ENCODE data around the gene BICDL2. TPM values are rescaled to one million over a fixed set of nuclear protein-coding genes. Genes with fewer than 3 reads are reported as not detected.

The BICDL2 gene
- total and polyA plus RNA-seq, 2 of the 8 experiments (the other 6 are each of a cell fraction or from before 2014, with no cell fraction given) = 7.3 to 15.9 TPM

- TF ChIP-seq SIN3A (conservative IDR thresholded peaks at IDR 0.05 in 1 of 2, IDR thresholded peaks at IDR 0.05 in 1 of 2; ENCODE audit: low read depth in 1 of 2, low read length in 2 of 2) (peak in 1 of 2 experiments; percentile 72; a peak in 1 of 4 replicates), KDM5A (IDR thresholded peaks at IDR 0.05; ENCODE audit: low read length) (no peak), GTF2F1 (IDR thresholded peaks at IDR 0.05; ENCODE audit: borderline replicate concordance, low read depth, low read length) (no peak), RFX5 (IDR thresholded peaks at IDR 0.05; ENCODE audit: borderline replicate concordance, low read depth, low read length) (no peak), CREB1 (IDR thresholded peaks at IDR 0.05) (no peak), JUN (IDR thresholded peaks at IDR 0.05; ENCODE audit: low read depth, low read length) (no peak), NANOG (IDR thresholded peaks at IDR 0.05; ENCODE audit: insufficient read depth, low read depth, low read length, poor library complexity, severe bottlenecking) (peak; percentile 21), MAX (IDR thresholded peaks at IDR 0.05) (no peak; the same call in 1 of the 2 replicates), SIRT6 (IDR thresholded peaks at IDR 0.05; ENCODE audit: low read length) (no peak), RAD21 (IDR thresholded peaks at IDR 0.05 in 1 of 2, conservative IDR thresholded peaks at IDR 0.05 in 1 of 2; ENCODE audit: low read depth in 2 of 2, low read length in 2 of 2) (no peak), SUZ12 (IDR thresholded peaks at IDR 0.05; ENCODE audit: low read length) (no peak), RNF2 (IDR thresholded peaks at IDR 0.05; ENCODE audit: borderline replicate concordance, low read depth, low read length, missing control alignments, poor library complexity, severe bottlenecking) (no peak), BACH1 (IDR thresholded peaks at IDR 0.05; ENCODE audit: low read length) (no peak), KDM1A (IDR thresholded peaks at IDR 0.05; ENCODE audit: borderline replicate concordance, low read length) (no peak), ATF3 (IDR thresholded peaks at IDR 0.05; ENCODE audit: insufficient read depth, low read depth, low read length) (no peak), CTCF (IDR thresholded peaks at IDR 0.05; ENCODE audit: control extremely low read depth in 1 of 3, insufficient read depth in 1 of 3, low read depth in 1 of 3, low read length in 3 of 3) (peak in 1 of 3 experiments; percentile 3; a peak in 1 of 4 replicates), TAF1 (IDR thresholded peaks at IDR 0.05; ENCODE audit: low read depth, low read length) (peak; percentile 88), CTBP2 (IDR thresholded peaks at IDR 0.05; ENCODE audit: borderline replicate concordance, insufficient read depth, insufficient read length, low read length) (no peak), SRF (IDR thresholded peaks at IDR 0.05; ENCODE audit: low read depth, low read length) (no peak)
These were observed 16.5 kb downstream of the BICDL2 start, which contains the start of gene TNFRSF12A (continued) for GRCh38 chr16:3020247-3020603.

Data from H1 (cell line).